ENCODE measurements around the gene EAF1.

GRCh38 chr3:15453501-15453900 lies 26.1 kb downstream of the EAF1 start:
- TF ChIP-seq CTCF (conservative IDR thresholded peaks at IDR 0.05) (no peak), ZFX (IDR thresholded peaks at IDR 0.05) (no peak)

Data from C4-2B (cell line).